ENCODE data around the gene PEPD. TPM values are rescaled to one million over a fixed set of nuclear protein-coding genes. Genes with fewer than 3 reads are reported as not detected.

PEPD gene
- total RNA-seq: 45.8 and 57.9 TPM in 2 replicates

DNA sequence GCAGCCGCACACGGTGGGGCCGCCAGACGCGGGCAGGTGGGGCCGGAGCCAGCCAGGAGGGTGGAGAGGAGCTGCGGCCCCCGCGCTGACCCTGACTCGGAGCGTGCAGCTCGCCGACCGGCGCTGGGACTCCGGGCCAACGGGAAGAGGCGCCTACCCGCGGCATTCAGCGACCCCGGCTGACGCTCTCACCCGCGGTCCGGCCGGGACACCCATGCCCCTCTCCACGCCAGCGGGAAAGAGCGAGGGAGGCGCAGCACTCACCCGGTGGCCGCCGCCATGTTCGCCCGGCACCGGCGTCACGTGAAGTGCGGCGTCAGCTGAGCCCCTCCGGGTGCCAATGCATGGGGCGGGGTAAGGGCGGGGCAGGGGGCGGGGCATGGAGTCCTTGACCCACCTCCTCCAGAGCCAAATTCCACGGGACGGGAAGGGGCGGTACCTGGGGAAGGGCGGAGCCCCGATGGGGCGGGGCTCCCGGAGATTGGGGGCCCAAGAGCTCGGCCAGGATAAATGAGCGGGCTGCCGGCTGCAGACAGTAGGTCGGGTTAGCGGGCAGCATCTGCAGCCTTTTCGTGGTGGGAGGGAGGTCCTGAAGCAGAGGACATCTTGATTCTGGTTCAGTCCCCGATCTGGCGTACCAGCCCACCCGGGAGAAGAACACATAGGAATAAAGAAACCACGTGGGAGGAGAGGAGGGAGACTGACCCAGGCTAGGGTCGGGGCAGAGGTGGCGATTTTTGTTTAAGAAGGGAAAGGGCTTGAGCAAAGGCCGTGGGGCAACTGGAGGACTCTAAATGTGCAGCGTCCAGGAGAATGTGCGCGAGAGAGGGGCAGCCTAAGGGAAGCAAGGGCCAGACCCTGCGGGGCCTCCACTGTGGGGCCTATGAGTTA lies at the start of gene PEPD:
Gene PEPD (minus strand): TSS at position 312 of the 891 bp plus-strand sequence. CDS start 31 bp downstream, at position 281.

GRCh38 chr19:33373453-33374235 lies 147.9 kb downstream of the PEPD start, which contains the start of gene CEBPG:
Gene CEBPG (plus strand): TSS chr19:33373709. CDS start chr19:33379240, 5,531 bp downstream.

Other genes starting within 250 kb of the PEPD start
- under 0.01 and 0.32 TPM in 2 replicates for gene CEBPA, start 219.3 kb downstream of the PEPD start, total RNA-seq
- gene CEBPG, start 148.1 kb downstream of the PEPD start, total RNA-seq: 34.4 and 52.7 TPM in 2 replicates
- under 0.01 and 0.15 TPM in 2 replicates for gene CHST8, start 100.2 kb upstream of the PEPD start, total RNA-seq

All from epithelial cell of umbilical artery (primary cell).